HepG2 (cell line): ENCODE data around the gene SMIM24. TPM values are rescaled to one million over a fixed set of nuclear protein-coding genes. Genes with fewer than 3 reads are reported as not detected.

Experiments
- AKNA ChIP-seq: sonication (generic); formaldehyde crosslinking; IDR thresholded peaks from 2 replicates; pipeline ENCODE4 v1.4.0; 2020; ENCODE audit warnings: missing genetic modification reagents, borderline replicate concordance
- ARHGAP35 ChIP-seq: sonication (generic); formaldehyde crosslinking; IDR thresholded peaks from 2 replicates; pipeline ENCODE4 v1.9.0; 2022; ENCODE audit warnings: mild to moderate bottlenecking, inconsistent platforms, moderate library complexity, missing genetic modification reagents, borderline replicate concordance
- BATF2 ChIP-seq: sonication (generic); formaldehyde crosslinking; IDR thresholded peaks from 2 replicates; pipeline ENCODE4 v1.8.0; 2022; ENCODE audit warnings: mild to moderate bottlenecking, missing genetic modification reagents, moderate library complexity
- ESRRA ChIP-seq: sonication (generic); formaldehyde crosslinking; IDR thresholded peaks from 2 replicates; pipeline ENCODE4 v1.5.1; 2020; ENCODE audit warnings: mild to moderate bottlenecking, low read depth, missing genetic modification reagents
- HDAC6 ChIP-seq: fragments of 200-600 bp; sonication (generic); IDR thresholded peaks from 2 replicates; pipeline ENCODE4 v1.7.0; 2017; ENCODE audit warnings: mild to moderate bottlenecking, antibody characterized with exemption, low read length, low read depth
- HOXD1 ChIP-seq: sonication (generic); formaldehyde crosslinking; IDR thresholded peaks from 2 replicates; pipeline ENCODE4 v1.5.0; 2020; ENCODE audit warnings: missing genetic modification reagents
- IRF2 ChIP-seq: IDR thresholded peaks from 2 replicates; pipeline ENCODE4 v1.6.1; 2018; ENCODE audit warnings: missing genetic modification reagents, missing compliant biosample characterization
- KLF9 ChIP-seq: IDR thresholded peaks from 2 replicates; pipeline ENCODE4 v1.6.1; 2016; ENCODE audit warnings: low read depth
- PLRG1 ChIP-seq: fragments of 450-650 bp; conservative IDR thresholded peaks from 2 replicates; pipeline ENCODE4 v1.6.1; 2016
- SKI ChIP-seq: fragments of 450-650 bp; IDR thresholded peaks from one replicate; pipeline ENCODE4 v1.6.1; 2018; ENCODE audit warnings: mild to moderate bottlenecking; ENCODE audit not compliant: partially characterized antibody
- SNAPC2 ChIP-seq: sonication (generic); formaldehyde crosslinking; IDR thresholded peaks from 2 replicates; pipeline ENCODE4 v1.8.1; 2022; ENCODE audit warnings: mild to moderate bottlenecking, missing genetic modification reagents
- SNAPC4 ChIP-seq: sonication (generic); formaldehyde crosslinking; IDR thresholded peaks from 2 replicates; pipeline ENCODE4 v1.4.0; 2020; ENCODE audit warnings: mild to moderate bottlenecking, missing genetic modification reagents
- SRSF1 ChIP-seq: fragments of 200-400 bp; formaldehyde crosslinking; optimal IDR thresholded peaks from 2 replicates; pipeline ENCODE3; 2017; ENCODE audit warnings: mild to moderate bottlenecking, low read depth, low read length, moderate library complexity
- TSC22D2 ChIP-seq: sonication (generic); formaldehyde crosslinking; IDR thresholded peaks from 2 replicates; pipeline ENCODE4 v1.5.1; 2020; ENCODE audit warnings: missing genetic modification reagents, mild to moderate bottlenecking, borderline replicate concordance
- ZNF335 ChIP-seq: sonication (generic); formaldehyde crosslinking; IDR thresholded peaks from 2 replicates; pipeline ENCODE4 v1.4.0; 2020; ENCODE audit warnings: missing genetic modification reagents
- ZNF33B ChIP-seq: sonication (generic); formaldehyde crosslinking; IDR thresholded peaks from 2 replicates; pipeline ENCODE4 v1.5.1; 2020; ENCODE audit warnings: mild to moderate bottlenecking, missing genetic modification reagents
- ZNF382 ChIP-seq: sonication (generic); formaldehyde crosslinking; IDR thresholded peaks from 2 replicates; pipeline ENCODE4 v1.5.0; 2020; ENCODE audit warnings: missing genetic modification reagents, mild to moderate bottlenecking, borderline replicate concordance
- ZNF567 ChIP-seq: sonication (generic); formaldehyde crosslinking; IDR thresholded peaks from 2 replicates; pipeline ENCODE4 v1.8.1; 2023; ENCODE audit warnings: mild to moderate bottlenecking, missing genetic modification reagents, borderline replicate concordance
- ZNF660 ChIP-seq: sonication (generic); formaldehyde crosslinking; IDR thresholded peaks from 2 replicates; pipeline ENCODE4 v1.5.1; 2020; ENCODE audit warnings: mild to moderate bottlenecking, low read depth, missing genetic modification reagents, borderline replicate concordance
- ZNF788 ChIP-seq: sonication (generic); formaldehyde crosslinking; IDR thresholded peaks from 2 replicates; pipeline ENCODE4 v1.5.0; 2020; ENCODE audit warnings: mild to moderate bottlenecking, missing genetic modification reagents, borderline replicate concordance
- polyA plus RNA-seq, 8 experiments: library from polyadenylated mRNA; depleted of rRNA in 3 of 8; stranded (reverse) in 7 of 8; unstranded in 1 of 8; fragments of >200 nt; fragmentation: Illumina TruSeq in 4 of 8; extraction: Trizol in 4 of 8; gene quantifications; 2 replicates each; pipeline versions ENCODE4 v1.2.1 to v1.2.3, GENCODE V29; 2011 to 2016; ENCODE audit warnings: low read depth in 4 of 8, missing spikeins in 1 of 8, mixed read lengths in 1 of 8; ENCODE audit not compliant: insufficient read depth in 1 of 8
- total RNA-seq, 5 experiments: library from RNA; depleted of rRNA; stranded (reverse); fragments of >200 nt; fragmentation: Illumina TruSeq; extraction: Trizol; gene quantifications; 2 replicates each; pipeline ENCODE4 v1.2.3, GENCODE V29; 2016; ENCODE audit warnings: low read depth in 1 of 5

The SMIM24 gene
- total and polyA plus RNA-seq, 2 of the 13 experiments (the other 11 are each of a cell fraction or from before 2014, with no cell fraction given), result 11.2 to 70.6 TPM

GRCh38 chr19:3505598-3506383 lies 25.5 kb upstream of the SMIM24 start, which contains the start of gene FZR1 (continued):
- no peak for TF ChIP-seq ZNF382 (CRISPR knock-in tag)
- TF ChIP-seq ARHGAP35 (CRISPR knock-in tag), result peak; percentile 78
- TF ChIP-seq PLRG1, result no peak
- peak; percentile 68 for TF ChIP-seq ZNF335
- peak; percentile 91 for TF ChIP-seq KLF9 (CRISPR knock-in tag)
- peak; percentile 78; the same call in 1 of the 2 replicates for TF ChIP-seq ZNF567 (CRISPR knock-in tag)
- no peak for TF ChIP-seq BATF2 (CRISPR knock-in tag)
- no peak for TF ChIP-seq ZNF660 (CRISPR knock-in tag)
- TF ChIP-seq SNAPC2, result no peak
- TF ChIP-seq ZNF33B (CRISPR knock-in tag), result peak; percentile 42; the same call in 1 of the 2 replicates
- no peak for TF ChIP-seq SNAPC4 (CRISPR knock-in tag)
- no peak for TF ChIP-seq TSC22D2 (CRISPR knock-in tag)
- TF ChIP-seq ZNF788 (CRISPR knock-in tag), result peak; percentile 33; the same call in 1 of the 2 replicates
- no peak for TF ChIP-seq AKNA
- peak; percentile 71 for TF ChIP-seq IRF2 (CRISPR knock-in tag)
- no peak for TF ChIP-seq SRSF1
- no peak for TF ChIP-seq ESRRA (CRISPR knock-in tag)
- peak; percentile 36 for TF ChIP-seq SKI
- TF ChIP-seq HOXD1, result no peak
- TF ChIP-seq HDAC6, result no peak
